Measurements from ENCODE around the gene MAGEA1. TPM values are rescaled to one million over a fixed set of nuclear protein-coding genes. Genes with fewer than 3 reads are reported as not detected.
A peak's percentile ranks its signal among the peaks of the same experiment; 100 is the strongest.

MAGEA1 gene
- total and polyA plus RNA-seq, 4 donors = not detected

DNA sequence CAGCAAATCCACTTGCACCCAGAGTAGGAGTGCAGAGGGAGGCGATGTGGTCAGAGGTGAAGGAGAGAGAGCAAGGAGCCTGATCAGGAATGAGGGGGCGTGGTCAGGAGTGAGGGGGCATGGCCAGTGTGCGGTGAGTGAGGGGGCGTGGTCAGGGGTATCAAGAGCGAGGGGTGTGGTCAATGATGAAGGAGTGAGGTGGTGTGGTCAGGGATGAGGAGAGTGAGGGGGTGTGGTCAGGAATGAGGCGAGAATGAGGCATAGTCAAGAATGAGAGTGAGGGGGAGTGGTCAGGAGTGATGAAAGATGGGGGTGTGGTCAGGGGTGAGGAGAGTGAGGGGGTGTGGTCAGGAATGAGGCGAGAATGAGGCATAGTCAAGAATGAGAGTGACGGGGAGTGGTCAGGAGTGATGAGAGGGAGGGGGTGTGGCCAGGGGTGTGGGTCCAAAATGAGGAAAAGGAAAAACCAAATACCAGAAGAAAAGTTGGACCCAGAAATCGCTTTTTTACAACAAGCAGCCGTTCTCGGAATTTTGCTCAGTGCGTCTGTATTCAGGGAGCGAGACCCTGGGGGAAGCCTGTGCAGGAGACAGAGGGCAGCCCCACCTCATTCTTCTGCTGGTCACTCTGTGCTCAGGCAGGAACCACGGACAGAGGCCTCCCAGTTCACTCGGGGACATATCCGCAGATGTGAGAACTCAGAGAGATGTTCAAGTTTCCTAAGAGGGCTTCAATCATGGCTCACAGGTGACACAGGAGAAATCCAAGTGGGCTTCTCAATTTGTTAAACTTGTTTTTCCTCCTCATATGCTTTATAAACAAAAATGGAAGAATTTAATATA lies 47.5 kb downstream of the MAGEA1 start:
- H3K27ac ChIP-seq (ENCODE audit: low read depth, low read length) = no peak overlapping the region
- no peak overlapping the region for H3K4me3 ChIP-seq (ENCODE audit: low read depth, low read length)
- H3K9me3 ChIP-seq (ENCODE audit: control insufficient read depth, insufficient read depth, low read length) = no peaks in the 10 kb centered on the region
- 38% methylated on average over 15 of the region's 16 CpGs for WGBS (ENCODE audit: insufficient coverage)
- H3K4me1 ChIP-seq (ENCODE audit: control insufficient read depth, insufficient read depth, low read length) = no peaks in the 10 kb centered on the region
- DNase-seq (ENCODE audit: low read depth in 4 of 6, low spot score in 6 of 6) = peak in 2 of 6 donors; percentile 14 to 64
- H3K36me3 ChIP-seq (ENCODE audit: control insufficient read depth, insufficient read depth, low read length) = no peaks in the 10 kb centered on the region
- H3K27me3 ChIP-seq (ENCODE audit: control insufficient read depth, insufficient read depth, low read length) = no peaks in the 10 kb centered on the region

Other genes with a start within 250 kb of the MAGEA1 start
- gene PNMA5, start 185.2 kb upstream of the MAGEA1 start, total RNA-seq = 1 to 10 TPM; 1.5 to 3.3 TPM
- 1 to 10 TPM; 4.9 to 6.6 TPM for gene PNMA5, start 185.2 kb upstream of the MAGEA1 start, polyA plus RNA-seq (ENCODE audit: insufficient read length in 2 of 2)
- 10 to 100 TPM; 15.8 to 24.8 TPM for gene PNMA3, start 122.8 kb upstream of the MAGEA1 start, total RNA-seq
- gene PNMA3, start 122.8 kb upstream of the MAGEA1 start, polyA plus RNA-seq (ENCODE audit: insufficient read length in 2 of 2) = 10 to 100 TPM; 50.6 to 63.7 TPM
- gene PNMA6A, start 106.8 kb upstream of the MAGEA1 start, total RNA-seq = 10 to 100 TPM; 16.3 to 21.0 TPM
- 10 to 100 TPM; 41.3 to 47.1 TPM for gene PNMA6A, start 106.8 kb upstream of the MAGEA1 start, polyA plus RNA-seq (ENCODE audit: insufficient read length in 2 of 2)
- 1 to 10 TPM; 1.4 to 3.7 TPM for gene PNMA6F, start 142.5 kb downstream of the MAGEA1 start, total RNA-seq
- gene PNMA6F, start 142.5 kb downstream of the MAGEA1 start, polyA plus RNA-seq (ENCODE audit: insufficient read length in 2 of 2) = 1 to 10 TPM; 7.4 to 8.9 TPM
- gene ZNF275, start 154.9 kb downstream of the MAGEA1 start, total RNA-seq = 10 to 100 TPM; 13.7 to 14.1 TPM
- gene ZNF275, start 154.9 kb downstream of the MAGEA1 start, polyA plus RNA-seq (ENCODE audit: insufficient read length in 2 of 2) = 10 to 100 TPM; 22.8 to 26.2 TPM
- gene PNMA6E, start 222.1 kb downstream of the MAGEA1 start, total RNA-seq = not detected
- not detected for gene PNMA6E, start 222.1 kb downstream of the MAGEA1 start, polyA plus RNA-seq (ENCODE audit: insufficient read length in 2 of 2)
- 1 to 10 TPM; 1.6 to 1.8 TPM for gene ZFP92, start 232.2 kb downstream of the MAGEA1 start, total RNA-seq
- 1 to 10 TPM; 2.6 to 2.7 TPM for gene ZFP92, start 232.2 kb downstream of the MAGEA1 start, polyA plus RNA-seq (ENCODE audit: insufficient read length in 2 of 2)